PC-9 (cell line): ENCODE data around the gene LDLRAD3.

ENCODE experiments used
- EZH2 ChIP-seq: fragments of 200-600 bp; sonication (generic); IDR thresholded peaks from 2 replicates; pipeline ENCODE4 v1.8.0; 2017; ENCODE audit warnings: antibody characterized with exemption, low read depth
- TF ChIP-seq, protein P1 (sequence below): fragments of 200-600 bp; sonication (generic); conservative IDR thresholded peaks from 2 replicates; pipeline ENCODE4 v1.6.1; 2017; ENCODE audit warnings: mixed run types, antibody characterized with exemption, mild to moderate bottlenecking, moderate library complexity

DNA sequence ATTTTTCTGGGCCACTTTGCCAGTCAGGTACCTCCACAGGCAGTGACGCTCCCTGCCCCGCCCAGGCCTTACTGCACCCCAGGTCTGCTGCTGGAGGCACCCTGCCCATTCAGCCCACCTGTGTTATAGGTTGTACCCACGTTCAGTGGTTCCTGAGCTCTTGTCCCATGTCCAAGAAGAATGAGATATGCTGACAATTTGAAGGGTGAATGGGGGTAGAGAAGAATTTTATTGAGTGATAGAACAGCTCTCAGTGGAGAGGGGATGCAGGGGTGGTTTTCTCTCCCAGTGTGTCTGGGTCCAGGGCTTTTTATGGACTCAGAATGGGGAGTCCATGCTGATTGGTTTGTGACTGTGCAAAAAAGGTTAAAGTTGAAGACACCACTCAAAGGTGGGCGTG, 149.7 kb downstream of the LDLRAD3 start:
- TF ChIP-seq, protein P1, sequence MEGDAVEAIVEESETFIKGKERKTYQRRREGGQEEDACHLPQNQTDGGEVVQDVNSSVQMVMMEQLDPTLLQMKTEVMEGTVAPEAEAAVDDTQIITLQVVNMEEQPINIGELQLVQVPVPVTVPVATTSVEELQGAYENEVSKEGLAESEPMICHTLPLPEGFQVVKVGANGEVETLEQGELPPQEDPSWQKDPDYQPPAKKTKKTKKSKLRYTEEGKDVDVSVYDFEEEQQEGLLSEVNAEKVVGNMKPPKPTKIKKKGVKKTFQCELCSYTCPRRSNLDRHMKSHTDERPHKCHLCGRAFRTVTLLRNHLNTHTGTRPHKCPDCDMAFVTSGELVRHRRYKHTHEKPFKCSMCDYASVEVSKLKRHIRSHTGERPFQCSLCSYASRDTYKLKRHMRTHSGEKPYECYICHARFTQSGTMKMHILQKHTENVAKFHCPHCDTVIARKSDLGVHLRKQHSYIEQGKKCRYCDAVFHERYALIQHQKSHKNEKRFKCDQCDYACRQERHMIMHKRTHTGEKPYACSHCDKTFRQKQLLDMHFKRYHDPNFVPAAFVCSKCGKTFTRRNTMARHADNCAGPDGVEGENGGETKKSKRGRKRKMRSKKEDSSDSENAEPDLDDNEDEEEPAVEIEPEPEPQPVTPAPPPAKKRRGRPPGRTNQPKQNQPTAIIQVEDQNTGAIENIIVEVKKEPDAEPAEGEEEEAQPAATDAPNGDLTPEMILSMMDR, result no peak
- no peak for TF ChIP-seq EZH2
